Measurements from ENCODE around the gene ADIPOQ. TPM values are rescaled to one million over a fixed set of nuclear protein-coding genes. Genes with fewer than 3 reads are reported as not detected.
"Not testable (repeated sequence)": the region's sequence is repeated elsewhere in the genome, so short reads cannot be mapped to it uniquely, and the experiment has no call there.

ADIPOQ gene
- polyA plus RNA-seq (ENCODE audit: insufficient read length in 12 of 12), result under 1 TPM in 5 of 12 donors, not detected in 7; 0.03 to 0.12 (median 0.07) TPM
- long read RNA-seq, donor 1, result 0 reads
- long read RNA-seq, donor 2, result 0 reads
- long read RNA-seq, donor 3, result 0 reads
- long read RNA-seq, donor 4, result 0 reads
- long read RNA-seq, donor 5, result 0 reads
- long read RNA-seq, donor 6, result 0 reads
- long read RNA-seq, donor 7, result 0 reads
- long read RNA-seq, donor 8, result 0 reads
- long read RNA-seq, donor 9, result 0 reads
- long read RNA-seq, donor 10, result 0 reads
- long read RNA-seq, donor 11, result 0 reads

DNA sequence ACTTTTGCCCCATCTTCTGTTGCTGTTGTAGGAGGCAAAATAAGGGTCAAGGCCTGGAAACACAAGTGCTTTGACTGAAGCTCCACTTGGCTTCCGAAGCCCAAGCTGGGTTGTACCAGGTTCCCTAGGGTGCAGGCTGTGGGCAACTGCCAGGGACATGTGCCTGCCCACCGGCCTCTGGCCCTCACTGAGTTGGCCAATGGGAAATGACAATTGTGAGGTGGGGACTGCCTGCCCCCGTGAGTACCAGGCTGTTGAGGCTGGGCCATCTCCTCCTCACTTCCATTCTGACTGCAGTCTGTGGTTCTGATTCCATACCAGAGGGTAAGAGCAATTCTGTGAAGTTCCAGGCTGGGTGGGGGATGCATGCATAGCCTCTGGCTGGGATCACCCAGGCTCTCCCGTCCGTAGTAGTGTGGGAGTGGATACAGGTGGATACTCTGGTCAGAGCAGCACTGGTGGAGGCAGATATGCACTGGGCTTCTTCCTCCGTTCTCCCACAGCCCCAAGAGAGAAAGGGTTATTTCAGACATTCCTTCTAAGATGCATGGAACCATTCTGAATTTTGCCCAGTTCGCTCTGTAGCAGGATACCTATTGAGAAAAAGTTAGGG is at the start of gene ADIPOQ:
ADIPOQ (plus strand) TSS at position 285 of the 613 bp plus-strand sequence. CDS start 10,349 bp downstream, outside the sequence.
- DNase-seq, result no peak

DNA sequence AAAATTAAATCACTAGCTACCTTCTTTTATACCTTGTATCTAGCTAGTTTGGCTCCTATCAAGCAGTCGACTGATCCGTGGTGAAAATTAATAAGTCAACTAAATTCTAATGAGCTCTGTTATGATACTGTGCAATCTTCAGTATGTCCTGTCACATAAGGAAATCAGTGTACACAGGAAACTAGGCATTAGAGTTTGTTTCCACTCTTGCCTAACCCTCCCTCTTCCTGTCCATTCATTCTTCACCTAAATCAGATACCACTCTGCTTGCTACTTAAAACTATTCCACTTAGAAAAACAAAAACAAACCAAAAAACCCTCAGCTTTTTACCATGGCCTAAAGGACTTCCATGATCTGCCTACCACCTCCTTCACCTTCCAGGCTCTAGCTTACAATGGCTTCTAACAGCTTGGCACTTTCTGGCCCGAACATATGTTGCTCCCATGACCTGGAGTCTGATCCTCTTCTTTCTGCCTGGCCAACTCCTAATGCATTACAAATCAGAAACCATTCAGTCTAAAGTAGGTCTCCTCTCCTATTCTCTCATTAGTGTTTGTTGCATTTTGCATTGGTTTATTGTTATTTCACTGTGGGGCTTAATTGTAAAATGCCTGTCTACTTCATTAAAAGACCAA is 44.2 kb upstream of the ADIPOQ start:
- DNase-seq, result no peak

DNA sequence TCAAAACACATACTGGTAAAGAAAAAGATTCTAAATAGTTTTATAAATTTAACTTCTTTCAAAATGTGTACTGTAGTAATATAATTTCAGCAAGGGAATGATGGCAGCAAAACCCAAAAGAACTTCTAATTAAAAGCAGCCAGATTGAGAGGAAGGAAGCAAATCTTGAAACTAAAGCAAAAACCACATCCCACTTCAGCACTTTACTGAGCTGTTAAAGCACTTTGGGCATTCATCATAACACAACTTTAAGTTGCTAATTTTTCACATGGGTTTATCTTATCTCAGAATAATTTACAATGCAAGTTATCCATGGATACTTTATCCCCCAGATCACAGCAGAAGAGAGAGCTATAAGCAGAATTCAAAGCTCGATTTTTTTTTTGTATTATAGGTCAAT is 42.2 kb upstream of the ADIPOQ start:
- no peak for DNase-seq

DNA sequence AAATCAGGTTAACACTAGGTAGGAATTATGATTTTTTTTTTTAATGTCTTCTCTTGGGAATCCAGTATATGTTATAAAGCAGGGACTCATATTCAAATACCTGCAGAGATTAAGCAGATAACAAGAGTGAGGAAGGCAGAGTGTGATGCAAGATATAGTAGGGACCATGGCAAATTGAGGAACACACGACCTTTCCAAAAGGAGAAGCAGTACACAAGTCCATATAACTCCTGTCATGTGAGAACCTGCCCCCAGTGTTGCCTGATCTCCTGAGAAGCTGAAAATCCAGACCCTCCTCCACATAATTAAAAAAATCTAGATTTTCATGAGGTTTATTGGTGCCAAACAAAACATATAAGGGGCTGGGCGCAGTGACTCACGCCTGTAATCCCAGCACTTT is 39.8 kb upstream of the ADIPOQ start:
- DNase-seq, result no peak

DNA sequence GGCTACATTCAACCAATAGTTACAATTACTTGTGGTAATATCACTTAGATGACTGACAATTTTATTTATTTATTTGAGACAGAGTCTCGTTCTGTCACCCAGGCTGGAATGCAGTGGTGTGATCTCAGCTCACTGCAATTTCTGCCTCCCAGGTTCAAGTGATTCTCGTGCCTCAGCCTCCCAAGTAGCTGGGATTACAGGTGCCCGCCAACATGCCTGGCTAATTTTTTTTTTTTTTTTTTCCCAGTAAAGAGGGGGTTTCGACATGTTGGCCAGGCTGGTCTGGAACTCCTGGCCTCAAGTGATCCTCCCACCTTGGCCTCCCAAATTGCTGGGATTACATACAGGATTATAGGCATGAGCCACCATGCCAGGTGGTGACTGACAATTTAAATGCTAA is 39.1 kb upstream of the ADIPOQ start:
- DNase-seq, result not testable (repeated sequence)

DNA sequence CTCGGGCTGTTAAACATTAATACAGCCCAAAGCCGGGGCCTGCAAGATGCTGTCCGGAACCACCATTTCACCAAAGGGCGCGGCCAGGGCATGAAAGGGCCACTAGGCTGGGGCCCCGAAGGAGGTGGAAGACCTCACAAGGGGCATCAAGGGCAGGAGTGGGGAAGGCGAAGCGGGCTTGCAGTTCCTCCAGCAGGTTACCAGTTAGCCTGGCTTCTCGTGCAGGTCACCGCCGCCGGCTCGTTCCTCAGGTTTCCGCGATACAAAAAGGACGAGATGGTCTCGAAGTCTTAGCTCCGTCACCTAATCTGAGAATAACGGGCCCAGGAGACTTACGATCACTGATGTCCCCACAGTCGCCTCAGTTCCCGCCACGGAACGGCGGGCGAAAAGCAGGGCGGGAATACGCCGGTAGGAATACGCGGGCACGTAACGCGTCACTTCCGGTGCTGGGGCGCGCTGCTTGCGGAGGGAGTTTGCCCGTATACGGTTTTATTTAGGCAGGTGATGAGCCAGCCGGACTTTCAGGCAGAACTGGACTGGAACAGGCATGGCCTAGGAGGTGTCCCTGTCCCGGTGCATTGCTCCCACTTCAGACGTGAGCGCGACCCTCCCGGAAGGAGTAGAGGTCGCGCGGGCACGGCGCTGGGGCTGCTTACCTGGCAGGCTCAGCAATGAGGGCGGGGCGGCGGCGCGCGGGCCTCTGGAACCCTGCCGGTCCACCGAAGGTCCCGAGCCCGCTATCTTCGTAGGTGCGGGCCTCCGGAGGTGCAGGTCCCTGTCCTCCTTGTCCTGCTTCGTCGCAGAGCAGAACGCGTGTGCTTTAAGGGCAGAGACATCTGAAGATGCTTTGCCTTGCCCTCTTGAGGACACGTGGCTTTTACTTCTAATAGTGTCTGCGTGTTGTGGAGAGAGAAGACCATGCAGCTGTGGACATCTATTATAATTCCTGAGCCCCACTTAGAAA is 36.1 kb upstream of the ADIPOQ start, which contains the start of gene RFC4:
RFC4 (minus strand) TSS at position 394 of the 967 bp plus-strand sequence. CDS start 1,769 bp downstream, outside the sequence.
- peak; percentile 86 for DNase-seq

DNA sequence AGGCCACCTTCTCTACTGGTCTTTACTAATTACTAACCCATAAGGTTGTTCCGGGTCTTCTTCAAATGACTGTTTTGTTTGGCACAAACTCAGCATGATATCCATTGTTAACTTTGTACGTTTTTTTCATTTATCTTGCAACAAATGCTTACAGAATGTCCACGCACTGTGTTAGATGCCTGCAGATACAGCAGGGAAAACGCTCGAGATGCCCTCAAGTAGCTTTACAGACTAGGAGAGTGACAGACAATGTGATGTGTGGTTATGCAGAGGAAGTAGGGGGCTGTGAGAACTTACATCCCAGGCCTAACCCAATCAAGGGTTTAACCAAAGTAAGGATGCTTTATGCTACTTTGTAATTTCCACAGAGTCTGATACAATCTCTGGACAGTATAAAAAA is 35.3 kb upstream of the ADIPOQ start:
- DNase-seq, result no peak

DNA sequence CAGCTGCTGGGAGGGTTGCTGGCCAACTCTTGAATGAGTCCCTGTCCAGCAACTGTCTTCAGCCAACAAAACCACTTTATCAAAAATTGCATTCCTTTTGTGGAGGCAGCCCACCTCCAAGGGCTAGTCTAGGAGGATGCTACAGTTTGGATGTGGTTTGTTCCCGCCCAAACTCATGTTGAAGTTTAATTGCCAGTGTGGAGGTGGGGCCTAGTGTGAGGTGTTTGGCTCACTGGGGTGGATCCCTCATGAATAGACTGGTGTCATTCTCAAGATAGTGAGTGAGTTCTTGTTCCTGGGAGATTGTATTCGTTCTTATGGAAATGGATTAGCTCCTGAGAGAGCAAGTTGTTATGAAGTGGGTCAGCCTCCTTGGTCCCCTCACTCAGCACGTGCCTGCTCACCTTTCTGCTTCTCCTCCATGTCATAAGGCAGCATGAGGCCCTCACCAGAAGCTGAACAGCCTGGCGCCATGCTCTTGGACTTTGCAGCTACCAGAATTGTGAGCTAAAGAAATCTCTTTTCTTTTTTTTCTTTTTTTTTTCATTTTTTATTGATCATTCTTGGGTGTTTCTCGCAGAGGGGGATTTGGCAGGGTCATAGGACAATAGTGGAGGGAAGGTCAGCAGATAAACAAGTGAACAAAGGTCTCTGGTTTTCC is 32.0 kb upstream of the ADIPOQ start:
- DNase-seq, result no peak

DNA sequence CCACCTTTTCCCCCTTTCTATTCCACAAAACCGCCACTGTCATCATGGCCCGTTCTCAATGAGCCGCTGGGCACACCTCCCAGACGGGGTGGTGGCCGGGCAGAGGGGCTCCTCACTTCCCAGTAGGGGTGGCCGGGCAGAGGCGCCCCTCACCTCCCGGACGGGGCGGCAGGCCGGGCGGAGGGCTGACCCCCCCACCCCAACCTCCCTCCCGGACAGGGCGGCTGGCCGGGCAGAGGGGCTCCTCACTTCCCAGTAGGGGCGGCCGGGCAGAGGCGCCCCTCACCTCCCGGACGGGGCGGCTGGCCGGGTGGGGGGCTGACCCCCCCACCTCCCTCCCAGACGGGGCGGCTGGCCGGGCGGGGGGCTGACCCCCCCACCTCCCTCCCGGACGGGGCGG is 31.2 kb upstream of the ADIPOQ start:
- DNase-seq, result not testable (repeated sequence)

DNA sequence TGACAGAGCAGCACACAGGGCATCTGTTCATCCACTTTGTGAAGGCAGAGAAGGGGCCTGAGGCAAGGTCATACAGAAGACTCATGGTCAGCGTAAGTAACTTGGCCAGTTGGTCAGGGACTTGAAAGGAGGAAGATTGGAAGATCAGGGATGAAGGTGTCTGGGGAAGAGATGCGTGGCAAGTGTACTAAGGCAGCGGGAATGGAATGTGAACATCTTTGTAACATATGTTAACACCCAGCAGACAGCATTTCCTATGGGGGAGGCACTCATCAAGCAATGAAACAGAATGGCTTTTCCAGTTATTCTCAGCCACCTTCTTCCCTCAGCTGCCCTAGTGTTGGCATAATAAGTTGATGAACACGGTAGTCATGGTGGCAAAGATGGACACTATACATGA is 28.4 kb upstream of the ADIPOQ start:
- no peak for DNase-seq

DNA sequence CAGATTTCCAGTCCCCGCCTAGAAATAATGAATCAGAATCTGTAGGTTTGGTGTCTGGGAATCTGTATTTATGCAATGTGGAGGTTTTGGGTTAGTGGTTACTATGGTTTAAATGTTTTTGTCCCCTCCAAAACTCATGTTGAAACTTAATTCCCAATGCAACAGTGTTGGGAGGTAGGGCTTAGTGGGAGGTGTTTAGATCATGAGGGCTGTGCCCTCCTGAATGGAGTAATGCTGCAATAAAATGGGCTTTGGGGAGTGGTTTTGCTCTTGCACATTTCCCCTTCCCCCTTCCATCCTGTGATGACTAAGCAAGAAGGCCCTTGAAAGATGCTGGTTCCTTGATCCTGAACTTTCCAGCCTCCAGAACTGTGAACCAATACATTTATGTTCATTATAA is 27.1 kb upstream of the ADIPOQ start:
- DNase-seq, result no peak

DNA sequence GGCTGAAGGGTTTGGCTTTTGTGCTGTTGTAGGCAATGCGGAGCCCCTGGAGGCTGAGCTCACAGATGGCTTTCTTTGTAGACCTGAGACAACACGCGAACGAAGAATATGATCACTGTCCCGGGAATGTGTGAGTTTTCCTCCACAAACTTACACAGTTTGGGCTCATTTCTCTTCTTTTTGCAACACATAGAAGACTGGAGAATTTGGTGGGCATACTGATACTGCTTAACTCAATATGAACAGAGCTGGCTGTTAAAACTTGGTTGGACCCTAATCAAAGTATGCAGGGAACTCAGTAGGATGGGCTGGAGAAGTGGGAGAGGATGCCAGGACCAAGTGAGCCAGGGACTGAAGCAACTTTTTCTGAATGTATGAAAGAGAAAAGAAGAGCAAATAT is 24.0 kb upstream of the ADIPOQ start:
- no peak for DNase-seq

DNA sequence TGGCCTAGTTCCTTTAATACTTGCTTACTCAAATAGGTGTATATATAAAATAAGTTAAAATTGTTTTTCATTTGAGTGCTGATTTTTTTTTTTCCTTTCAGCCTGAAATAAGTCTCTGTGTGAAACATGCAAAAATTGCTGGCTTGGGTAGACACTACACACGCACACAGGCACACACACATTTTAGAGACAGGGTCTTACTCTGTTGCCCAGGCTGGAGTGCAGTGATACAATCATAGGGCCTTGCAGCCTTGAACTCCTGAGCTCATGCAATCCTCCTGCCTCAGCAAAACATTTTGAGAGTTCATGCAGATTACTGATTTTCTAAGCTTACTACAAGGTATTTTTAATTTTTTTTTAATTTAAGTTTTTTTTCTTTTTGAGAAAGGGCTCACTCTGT is 23.6 kb upstream of the ADIPOQ start:
- no peak for DNase-seq

DNA sequence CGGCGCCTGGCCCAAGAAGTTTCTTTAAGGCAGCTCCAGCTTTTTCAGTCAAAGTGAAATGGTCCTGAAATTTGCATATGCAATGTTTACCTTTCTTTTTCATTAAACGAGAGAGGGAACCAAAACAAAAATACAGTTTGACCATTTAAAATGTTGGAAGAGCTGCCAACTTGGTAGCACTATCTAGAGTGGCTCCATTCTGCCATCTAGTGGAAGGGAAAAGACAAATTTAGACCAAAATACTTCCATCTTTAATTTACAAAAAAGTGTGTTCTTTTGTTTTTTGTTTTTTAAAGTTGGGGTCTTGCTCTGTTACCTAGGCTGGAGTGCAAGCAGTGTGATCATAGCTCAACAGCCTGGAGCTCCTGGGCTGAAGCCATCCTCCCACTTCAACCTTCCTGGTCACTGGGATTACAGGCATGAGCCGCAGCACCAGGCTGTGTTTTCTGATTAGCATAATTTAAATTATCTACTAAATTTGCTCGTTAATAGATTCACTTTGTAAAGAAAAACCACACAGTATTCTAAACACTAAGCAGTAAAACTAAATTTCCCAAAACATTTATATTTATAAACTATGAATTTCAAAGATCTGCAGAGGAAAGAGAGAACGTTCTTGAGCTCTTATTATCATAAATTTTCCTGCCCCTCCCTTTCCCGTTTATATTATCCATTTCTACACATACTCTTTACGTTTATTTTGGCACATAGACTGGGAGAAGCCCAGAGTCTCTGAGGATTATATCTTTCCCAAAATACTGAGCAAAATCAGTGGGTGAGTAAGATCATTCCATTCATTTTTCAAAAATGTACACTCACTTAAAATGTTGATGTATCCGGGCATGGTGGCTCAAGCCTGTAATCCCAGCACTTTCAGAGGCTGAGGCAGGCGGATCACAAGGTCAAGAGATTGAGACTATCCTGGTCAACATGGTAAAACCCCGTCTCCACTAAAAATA is 20.8 kb upstream of the ADIPOQ start:
- peak; percentile 29 for DNase-seq

DNA sequence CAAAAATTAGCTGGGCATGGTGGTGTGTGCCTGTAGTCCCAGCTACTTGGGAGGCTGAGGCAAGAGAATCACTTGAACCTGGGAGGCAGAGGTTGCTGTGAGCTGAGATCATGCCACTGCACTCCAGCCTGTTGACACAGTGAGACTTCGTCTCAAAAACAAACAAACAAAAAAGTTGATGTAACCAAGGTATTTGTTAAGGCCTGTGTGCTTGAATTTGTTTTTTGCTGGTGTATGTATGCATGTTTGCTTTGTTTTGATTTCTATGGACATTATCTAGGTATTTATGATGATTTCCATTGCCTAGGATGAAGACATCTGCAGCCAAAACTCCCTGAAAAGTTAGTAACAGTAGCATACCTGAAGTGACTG is 20.1 kb upstream of the ADIPOQ start:
- DNase-seq, result not testable (repeated sequence)

DNA sequence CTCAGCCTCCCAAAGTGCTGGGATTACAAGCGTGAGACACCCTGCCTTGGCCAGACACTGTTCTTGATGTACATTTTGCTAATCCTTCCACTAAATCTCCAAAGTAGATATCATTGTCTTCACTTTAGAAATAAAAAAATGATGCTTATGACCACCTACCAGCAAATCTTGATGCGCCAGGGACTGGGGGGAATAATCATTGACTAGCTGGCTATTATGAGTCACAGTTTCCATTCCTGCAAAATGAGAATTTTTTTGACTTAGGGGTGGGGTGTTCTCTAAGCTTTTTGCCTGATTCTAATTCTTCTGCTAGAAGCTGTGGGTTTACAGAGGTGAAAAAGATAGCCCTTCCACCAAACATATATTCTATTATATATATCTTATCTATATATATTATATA is 19.1 kb upstream of the ADIPOQ start:
- DNase-seq, result no peak

DNA sequence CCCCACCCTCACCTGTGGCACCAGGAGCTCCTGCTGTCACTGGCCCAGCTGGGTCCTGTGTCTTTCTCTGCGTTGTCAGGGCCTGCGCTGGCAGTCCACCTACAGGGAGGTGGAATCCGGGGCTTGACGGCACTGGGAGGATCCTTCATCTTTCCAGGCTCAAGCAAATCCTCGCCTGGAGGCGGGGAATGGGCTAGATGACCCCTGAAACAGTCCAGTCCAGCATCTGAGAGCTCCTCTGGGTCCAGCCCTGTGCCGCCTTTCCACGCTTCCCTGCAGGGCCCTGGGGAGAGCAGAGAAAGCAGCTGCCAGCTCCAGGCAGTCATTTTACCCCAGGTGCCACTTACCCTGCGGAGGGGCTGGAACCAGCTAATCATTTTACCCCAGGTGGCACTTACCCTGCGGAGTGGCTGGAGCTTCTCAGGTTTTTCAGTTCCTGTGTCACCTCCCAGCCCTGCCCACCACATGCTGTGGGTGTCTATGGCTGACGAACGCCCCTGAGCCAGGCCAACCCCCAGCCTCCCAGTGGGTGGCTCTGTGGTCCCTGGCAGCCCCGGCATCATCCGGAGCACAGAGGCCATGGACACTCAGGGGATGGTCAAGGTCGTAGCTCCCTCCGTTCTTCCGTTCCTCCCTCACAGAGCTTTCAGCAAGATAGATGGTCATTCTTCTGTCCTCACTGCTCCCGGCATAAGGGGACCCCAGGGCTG is 17.9 kb upstream of the ADIPOQ start:
- no peak for DNase-seq

DNA sequence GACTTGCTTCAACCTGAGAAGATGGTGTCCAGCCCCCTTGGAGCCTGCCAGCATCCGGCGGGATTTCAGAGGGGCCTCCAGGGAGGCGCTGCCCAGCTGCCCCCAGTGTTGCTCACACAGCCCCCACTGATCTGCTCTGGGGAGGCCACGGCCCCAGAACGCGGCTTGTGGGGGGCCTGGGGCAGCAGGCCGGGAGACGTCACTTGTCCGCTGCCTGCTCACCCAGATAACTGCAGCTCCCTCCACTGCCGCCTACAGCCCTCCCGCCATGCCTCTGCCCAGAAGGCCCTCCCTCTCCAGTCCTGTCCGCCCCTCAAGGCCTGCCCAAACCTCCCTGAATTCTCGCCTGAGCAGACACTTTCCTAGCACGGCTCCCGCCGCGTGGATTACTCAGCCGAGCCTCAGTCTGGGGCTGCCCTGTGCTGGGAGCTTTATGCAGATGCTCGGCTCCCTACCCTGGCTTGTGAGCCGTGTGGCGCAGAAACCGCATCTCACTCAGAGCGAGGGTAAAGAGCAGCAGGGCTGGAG is 17.2 kb upstream of the ADIPOQ start:
- DNase-seq, result no peak

DNA sequence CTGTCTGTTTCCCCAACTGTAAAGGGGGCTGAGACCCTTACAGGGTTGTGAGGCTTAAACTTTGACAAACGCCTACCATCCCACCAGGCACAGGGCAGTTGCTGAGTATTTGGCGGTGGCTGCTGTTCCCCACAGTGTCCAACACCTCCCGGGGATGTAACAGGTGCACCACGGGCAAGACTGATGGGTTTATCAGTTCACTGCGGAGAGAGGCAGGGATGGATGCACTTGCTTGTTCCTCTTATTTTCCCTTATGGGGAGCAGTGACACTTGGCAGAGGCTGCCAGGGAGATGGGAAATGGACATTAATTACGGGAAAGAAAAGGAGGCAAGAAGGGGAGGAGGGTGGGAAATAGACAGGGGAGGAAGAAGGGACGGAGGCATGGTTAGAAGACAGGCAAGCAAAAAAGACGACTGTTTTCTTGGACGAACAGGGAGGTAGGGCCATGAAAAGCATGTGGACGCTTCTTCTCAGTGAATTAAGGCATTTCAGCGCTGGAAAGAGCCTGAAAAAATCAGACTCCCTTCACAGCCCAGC is 16.6 kb upstream of the ADIPOQ start:
- DNase-seq, result no peak
